ENCODE measurements around the gene HACL1. TPM values are rescaled to one million over a fixed set of nuclear protein-coding genes. Genes with fewer than 3 reads are reported as not detected.

HACL1 gene
- total and polyA plus RNA-seq, 2 donors (not counting 1 experiment from before 2014, with no cell fraction given), result 20.8 to 38.7 TPM

DNA sequence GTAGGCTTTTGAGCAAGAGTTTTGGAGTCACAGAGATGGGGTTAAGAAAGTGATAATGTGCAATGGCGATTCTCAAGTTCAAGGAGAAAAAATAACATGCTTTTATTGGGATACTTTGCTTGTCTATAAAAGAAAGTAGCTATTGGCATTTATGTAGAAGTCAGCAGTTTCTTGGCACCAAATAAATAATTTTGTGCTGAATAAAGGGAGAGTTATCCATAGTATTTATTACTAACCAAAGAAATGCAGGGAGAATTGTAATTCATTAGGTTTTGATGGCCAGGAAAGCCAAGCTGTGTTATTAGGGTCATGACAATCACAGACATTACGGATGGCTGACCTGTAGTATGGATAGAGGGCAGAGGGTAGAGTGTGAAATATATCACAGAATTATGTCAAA is 33.3 kb upstream of the HACL1 start:
- no peak overlapping the region for H3K4me3 Mint-ChIP-seq
- peaks cover 34% of the 10 kb centered on the region for H3K4me1 Mint-ChIP-seq
- no peak for TF ChIP-seq EZH2 (IDR thresholded peaks at IDR 0.05; ENCODE audit: borderline replicate concordance, insufficient read depth, low read depth, low read length, poor library complexity, severe bottlenecking)
- no peak for TF ChIP-seq CTCF (IDR thresholded peaks at IDR 0.05)
- Histone ChIP-seq H3K4me3 (ENCODE audit: control extremely low read depth in 1 of 5, extremely low read depth in 1 of 5, insufficient read depth in 1 of 5, low read depth in 2 of 5, low read length in 4 of 5) (no peak overlapping the region), H3K36me3 (replicated peaks in 1 of 2; ENCODE audit: control extremely low read depth in 1 of 2, control insufficient read depth in 1 of 2, extremely low read depth in 1 of 2, insufficient read depth in 2 of 2, low read length in 1 of 2) (peaks cover 0 to 2% of the 10 kb centered on the region in 2 experiments), H3K27me3 (replicated peaks in 1 of 4; ENCODE audit: control extremely low read depth in 1 of 4, control insufficient read depth in 3 of 4, insufficient read depth in 4 of 4, low read length in 3 of 4) (no peaks in the 10 kb centered on the region), H2AFZ (ENCODE audit: insufficient read depth, low read depth, low read length, poor library complexity, severe bottlenecking) (no peak overlapping the region), H4K20me1 (ENCODE audit: control insufficient read depth, insufficient read depth, low read length, poor library complexity, severe bottlenecking) (no peaks in the 10 kb centered on the region), H3K9ac (ENCODE audit: low read length) (no peak overlapping the region), H3K4me2 (replicated peaks; ENCODE audit: low read depth, low read length, poor library complexity, severe bottlenecking) (no peak overlapping the region), H3K27ac (ENCODE audit: low read length in 2 of 2) (no peak overlapping the region), H3K4me1 (ENCODE audit: control insufficient read depth in 2 of 2, insufficient read depth in 2 of 2, low read length in 2 of 2) (peaks cover 13 to 26% of the 10 kb centered on the region in 2 donors), H3K79me2 (ENCODE audit: control insufficient read depth, insufficient read depth, low read length) (no peaks in the 10 kb centered on the region), H3K9me3 (ENCODE audit: control extremely low read depth in 1 of 3, control insufficient read depth in 2 of 3, insufficient read depth in 1 of 3, low read length in 2 of 3) (no peaks in the 10 kb centered on the region)
- DNase-seq (no peak), ATAC-seq (ENCODE audit: low read depth) (no peak)
- 100% methylated on average over 1 of the region's 2 CpGs for WGBS (ENCODE audit: insufficient coverage)
- intact Hi-C loops (cut with micrococcal nuclease), result no loop called here
- no peaks in the 10 kb centered on the region for H3K9me3 Mint-ChIP-seq (ENCODE audit: insufficient read depth)
- POLR2A ChIA-PET, result no interaction called here
- no peaks in the 10 kb centered on the region for H3K27me3 Mint-ChIP-seq
- no peak overlapping the region for H3K27ac Mint-ChIP-seq
- CTCF ChIA-PET, result interaction anchor here (1.1 to 2.6 kb wide), 2 partner anchors 8 to 177 kb away, joined by 3 to 8 read pairs; no protein-coding TSS in a partner anchor

DNA sequence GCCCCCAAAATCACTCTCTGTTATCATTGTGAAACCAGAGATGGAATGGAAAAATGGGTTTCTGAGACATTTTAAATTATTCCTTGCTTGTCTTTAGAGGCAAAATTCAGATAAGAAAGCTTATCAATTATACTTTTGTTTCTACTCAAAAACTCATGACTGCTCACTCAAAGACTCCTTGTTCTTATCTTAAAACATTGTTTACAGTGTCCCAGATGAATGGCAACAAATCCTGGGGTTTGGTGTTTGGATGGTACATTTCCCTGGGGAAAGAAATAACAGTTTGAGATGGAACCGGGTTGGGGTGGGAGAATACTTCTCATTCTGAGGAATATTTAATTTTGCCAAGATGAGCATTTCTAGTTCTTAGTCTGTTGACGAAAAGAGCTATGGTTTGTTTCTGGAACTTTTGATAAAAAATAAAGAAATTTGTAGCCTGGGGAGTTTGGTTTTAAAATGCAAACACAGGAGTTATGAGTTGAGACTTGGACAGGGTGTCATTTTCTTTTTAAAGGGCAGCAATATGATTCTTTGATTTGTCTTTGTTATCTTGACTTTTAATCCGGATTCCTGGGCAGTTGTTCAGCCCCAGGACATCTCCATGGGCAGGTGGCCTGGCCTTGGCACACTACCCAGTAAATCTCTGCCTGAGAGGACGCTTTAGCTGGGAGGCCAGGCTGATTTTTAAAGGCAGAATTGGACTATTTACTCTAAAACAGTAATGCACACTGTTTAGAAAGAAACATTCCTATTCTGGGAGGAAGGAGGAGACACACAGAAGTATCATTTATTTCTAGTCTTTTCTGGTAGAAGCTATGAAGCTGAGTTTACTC is 32.6 kb upstream of the HACL1 start:
- no peak for TF ChIP-seq CTCF (IDR thresholded peaks at IDR 0.05)
- TF ChIP-seq EZH2 (IDR thresholded peaks at IDR 0.05; ENCODE audit: borderline replicate concordance, insufficient read depth, low read depth, low read length, poor library complexity, severe bottlenecking), result no peak
- H3K27ac ChIP-seq (ENCODE audit: low read length in 2 of 2), result no peak overlapping the region
- intact Hi-C loops (cut with micrococcal nuclease), result no loop called here
- Mint-ChIP-seq H3K4me1 (peaks cover 34% of the 10 kb centered on the region), H3K27me3 (no peaks in the 10 kb centered on the region), H3K27ac (no peak overlapping the region), H3K4me3 (no peak overlapping the region), H3K9me3 (ENCODE audit: insufficient read depth) (no peaks in the 10 kb centered on the region)
- WGBS (ENCODE audit: insufficient coverage), result 100% methylated on average over 2 of the region's 4 CpGs
- DNase-seq (no peak), ATAC-seq (ENCODE audit: low read depth) (no peak)
- no peak overlapping the region for H3K4me3 ChIP-seq (ENCODE audit: control extremely low read depth in 1 of 5, extremely low read depth in 1 of 5, insufficient read depth in 1 of 5, low read depth in 2 of 5, low read length in 4 of 5)
- no peak overlapping the region for H2AFZ ChIP-seq (ENCODE audit: insufficient read depth, low read depth, low read length, poor library complexity, severe bottlenecking)
- no peaks in the 10 kb centered on the region for H3K79me2 ChIP-seq (ENCODE audit: control insufficient read depth, insufficient read depth, low read length)
- POLR2A ChIA-PET, result no interaction called here
- CTCF ChIA-PET, result interaction anchor here (2.6 kb wide), 1 partner anchor 178 kb away, joined by 8 read pairs; no protein-coding TSS in a partner anchor
- H3K4me1 ChIP-seq (ENCODE audit: control insufficient read depth in 2 of 2, insufficient read depth in 2 of 2, low read length in 2 of 2), result peaks cover 13 to 26% of the 10 kb centered on the region in 2 donors
- H3K9me3 ChIP-seq (ENCODE audit: control extremely low read depth in 1 of 3, control insufficient read depth in 2 of 3, insufficient read depth in 1 of 3, low read length in 2 of 3), result no peaks in the 10 kb centered on the region
- no peaks in the 10 kb centered on the region for H4K20me1 ChIP-seq (ENCODE audit: control insufficient read depth, insufficient read depth, low read length, poor library complexity, severe bottlenecking)
- no peak overlapping the region for H3K9ac ChIP-seq (ENCODE audit: low read length)
- no peaks in the 10 kb centered on the region for H3K27me3 ChIP-seq (replicated peaks in 1 of 4; ENCODE audit: control extremely low read depth in 1 of 4, control insufficient read depth in 3 of 4, insufficient read depth in 4 of 4, low read length in 3 of 4)
- peaks cover 0 to 2% of the 10 kb centered on the region in 2 experiments for H3K36me3 ChIP-seq (replicated peaks in 1 of 2; ENCODE audit: control extremely low read depth in 1 of 2, control insufficient read depth in 1 of 2, extremely low read depth in 1 of 2, insufficient read depth in 2 of 2, low read length in 1 of 2)
- no peak overlapping the region for H3K4me2 ChIP-seq (replicated peaks; ENCODE audit: low read depth, low read length, poor library complexity, severe bottlenecking)

Data from B cell (primary cell).